Mesothelial cell of epicardium (in vitro differentiated cells): Measurements from ENCODE around the gene SMOC1. TPM values are rescaled to one million over a fixed set of nuclear protein-coding genes. Genes with fewer than 3 reads are reported as not detected.
A peak's percentile ranks its signal among the peaks of the same experiment; 100 is the strongest.

ENCODE experiments used
- DNase-seq, 2 experiments: peaks; one replicate each; pipeline ENCODE4 v3.0.0; 2021; ENCODE audit warnings: low spot score in 2 of 2; ENCODE audit not compliant: unreplicated experiment in 2 of 2
- H3K27ac Mint-ChIP-seq: 2 replicates; pipeline ENCODE4 v1.8.0; 2021; ENCODE audit warnings: mixed read lengths
- H3K27me3 Mint-ChIP-seq: 2 replicates; pipeline ENCODE4 v1.8.0; 2021; ENCODE audit warnings: low read depth, mixed read lengths
- H3K36me3 Mint-ChIP-seq: 2 replicates; pipeline ENCODE4 v1.8.0; 2021; ENCODE audit warnings: mixed read lengths
- H3K4me1 Mint-ChIP-seq: 2 replicates; pipeline ENCODE4 v1.8.0; 2021; ENCODE audit warnings: mixed read lengths
- H3K4me3 Mint-ChIP-seq: 2 replicates; pipeline ENCODE4 v1.8.0; 2021; ENCODE audit warnings: mild to moderate bottlenecking, moderate library complexity, mixed read lengths
- H3K9me3 Mint-ChIP-seq: 2 replicates; pipeline ENCODE4 v1.8.0; 2021; ENCODE audit warnings: mixed read lengths
- total RNA-seq: library from RNA; stranded (reverse); gene quantifications from 3 replicates; pipeline ENCODE4 v1.2.1, GENCODE V29; 2021
- TF ChIP-seq, protein P1 (sequence below): fragments of 200-600 bp; sonication (generic); IDR thresholded peaks from one replicate; pipeline ENCODE4 v1.5.0; 2021; ENCODE audit warnings: antibody characterized with exemption; ENCODE audit not compliant: unreplicated experiment

Gene SMOC1
- total RNA-seq, 1 donor from 2014 or later = 1.5 TPM

DNA sequence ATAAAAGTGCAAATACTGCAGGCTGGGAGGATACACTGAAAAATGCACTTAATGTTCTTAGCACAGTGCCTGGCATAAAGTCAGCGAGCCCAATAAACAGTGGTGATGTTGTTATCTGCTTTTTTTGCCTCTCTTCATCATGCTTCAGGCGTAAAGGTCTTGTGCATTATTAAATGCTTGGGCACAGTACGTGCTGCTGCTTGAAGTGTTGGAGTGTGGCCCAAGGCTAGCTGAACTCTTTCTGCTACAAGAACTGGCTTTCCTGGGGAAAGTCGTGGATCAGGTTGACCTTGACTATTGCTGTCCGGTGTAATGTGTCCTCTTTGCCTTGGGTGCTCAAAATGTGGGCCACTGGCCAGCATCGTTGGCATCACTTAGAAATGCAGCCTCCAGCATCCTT is 43.0 kb downstream of the SMOC1 start:
- Mint-ChIP-seq H3K9me3 (no peaks in the 10 kb centered on the region), H3K4me3 (no peak overlapping the region), H3K27me3 (peaks cover 18% of the 10 kb centered on the region), H3K4me1 (peaks cover 3% of the 10 kb centered on the region), H3K27ac (no peak overlapping the region), H3K36me3 (no peaks in the 10 kb centered on the region)
- no peak for DNase-seq
- TF ChIP-seq, protein P1, sequence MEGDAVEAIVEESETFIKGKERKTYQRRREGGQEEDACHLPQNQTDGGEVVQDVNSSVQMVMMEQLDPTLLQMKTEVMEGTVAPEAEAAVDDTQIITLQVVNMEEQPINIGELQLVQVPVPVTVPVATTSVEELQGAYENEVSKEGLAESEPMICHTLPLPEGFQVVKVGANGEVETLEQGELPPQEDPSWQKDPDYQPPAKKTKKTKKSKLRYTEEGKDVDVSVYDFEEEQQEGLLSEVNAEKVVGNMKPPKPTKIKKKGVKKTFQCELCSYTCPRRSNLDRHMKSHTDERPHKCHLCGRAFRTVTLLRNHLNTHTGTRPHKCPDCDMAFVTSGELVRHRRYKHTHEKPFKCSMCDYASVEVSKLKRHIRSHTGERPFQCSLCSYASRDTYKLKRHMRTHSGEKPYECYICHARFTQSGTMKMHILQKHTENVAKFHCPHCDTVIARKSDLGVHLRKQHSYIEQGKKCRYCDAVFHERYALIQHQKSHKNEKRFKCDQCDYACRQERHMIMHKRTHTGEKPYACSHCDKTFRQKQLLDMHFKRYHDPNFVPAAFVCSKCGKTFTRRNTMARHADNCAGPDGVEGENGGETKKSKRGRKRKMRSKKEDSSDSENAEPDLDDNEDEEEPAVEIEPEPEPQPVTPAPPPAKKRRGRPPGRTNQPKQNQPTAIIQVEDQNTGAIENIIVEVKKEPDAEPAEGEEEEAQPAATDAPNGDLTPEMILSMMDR = no peak

DNA sequence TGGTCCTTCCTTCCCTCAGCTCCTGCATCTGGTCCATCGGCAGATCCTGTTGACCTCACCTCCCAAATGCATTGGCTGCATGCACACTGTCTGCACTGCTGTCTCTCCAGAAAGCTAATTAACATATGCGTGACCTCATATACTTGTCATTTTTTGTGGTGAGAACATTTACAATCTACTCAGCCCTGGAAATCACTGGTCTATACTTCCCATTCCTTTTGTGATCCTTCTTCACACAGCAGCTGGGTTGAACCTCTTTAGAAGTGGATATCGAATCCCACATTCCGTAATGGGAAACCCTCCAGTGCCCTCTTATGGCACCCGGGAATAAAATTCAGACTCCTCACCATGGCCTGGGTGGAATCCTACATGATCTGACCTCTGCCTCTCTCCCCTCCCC is 45.0 kb downstream of the SMOC1 start:
- Mint-ChIP-seq H3K27ac (no peak overlapping the region), H3K36me3 (no peaks in the 10 kb centered on the region), H3K27me3 (peaks cover 24% of the 10 kb centered on the region), H3K4me1 (peaks cover 7% of the 10 kb centered on the region), H3K9me3 (no peaks in the 10 kb centered on the region), H3K4me3 (no peak overlapping the region)
- TF ChIP-seq, protein P1 = no peak
- no peak for DNase-seq

DNA sequence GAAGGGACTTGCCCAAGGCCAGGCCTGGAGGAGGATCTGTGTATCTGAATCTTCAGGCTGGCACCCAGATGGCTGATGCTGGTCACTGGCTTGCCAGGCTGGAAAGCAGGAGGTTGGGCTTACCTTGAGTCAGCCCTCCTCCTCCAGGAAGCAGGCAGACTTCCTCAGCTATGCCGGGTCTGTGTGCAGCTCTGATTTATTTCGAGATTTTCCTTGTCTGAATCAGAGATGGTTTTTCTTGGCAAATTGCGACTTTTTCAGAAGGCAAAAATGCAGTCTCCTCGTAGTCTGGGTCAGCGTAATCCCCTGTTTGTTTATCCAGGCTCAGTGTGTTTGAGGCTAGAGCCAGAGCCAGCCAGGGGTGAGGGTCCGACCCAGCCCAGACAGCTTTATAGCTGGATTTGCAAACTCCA is 48.9 kb downstream of the SMOC1 start:
- Mint-ChIP-seq H3K4me3 (no peak overlapping the region), H3K4me1 (peaks cover 7% of the 10 kb centered on the region), H3K27ac (peak overlapping the region; percentile 19), H3K9me3 (no peaks in the 10 kb centered on the region), H3K27me3 (peaks cover 44% of the 10 kb centered on the region), H3K36me3 (no peaks in the 10 kb centered on the region)
- no peak for DNase-seq
- TF ChIP-seq, protein P1 = no peak

DNA sequence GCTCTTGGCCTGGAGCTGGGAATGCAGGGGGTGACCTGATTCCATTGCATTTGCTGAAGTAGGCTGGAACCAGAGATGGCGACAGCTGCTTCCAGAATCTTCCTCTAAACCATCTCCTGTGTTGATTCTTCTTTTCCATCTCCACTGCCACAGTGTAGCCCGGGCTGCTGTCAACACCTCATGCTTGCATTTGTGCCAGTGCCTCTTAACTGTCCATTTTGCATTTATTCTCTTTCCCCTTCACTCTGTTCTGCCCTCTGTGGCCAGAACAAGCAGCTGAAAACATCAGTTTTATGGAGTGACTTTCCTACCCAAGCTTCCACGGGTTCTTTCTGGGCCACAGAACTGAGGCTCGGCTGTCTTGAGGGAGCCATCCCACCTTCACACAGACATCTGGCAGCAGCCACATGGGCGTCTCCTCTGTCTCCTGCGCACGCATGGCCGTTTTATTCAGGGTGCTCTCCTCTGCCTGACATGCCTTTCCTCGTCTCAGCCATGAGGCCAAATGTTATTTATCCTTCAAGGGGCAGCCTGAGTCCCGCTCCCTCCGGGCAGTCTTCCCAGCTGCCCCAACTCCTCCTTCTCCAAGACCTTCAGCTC is 51.7 kb downstream of the SMOC1 start:
- no peak for DNase-seq
- peaks cover 7% of the 10 kb centered on the region for H3K4me1 Mint-ChIP-seq
- peaks cover 38% of the 10 kb centered on the region for H3K27me3 Mint-ChIP-seq
- H3K4me3 Mint-ChIP-seq = no peak overlapping the region
- no peaks in the 10 kb centered on the region for H3K36me3 Mint-ChIP-seq
- no peak overlapping the region for H3K27ac Mint-ChIP-seq
- TF ChIP-seq, protein P1 = no peak
- H3K9me3 Mint-ChIP-seq = no peaks in the 10 kb centered on the region

DNA sequence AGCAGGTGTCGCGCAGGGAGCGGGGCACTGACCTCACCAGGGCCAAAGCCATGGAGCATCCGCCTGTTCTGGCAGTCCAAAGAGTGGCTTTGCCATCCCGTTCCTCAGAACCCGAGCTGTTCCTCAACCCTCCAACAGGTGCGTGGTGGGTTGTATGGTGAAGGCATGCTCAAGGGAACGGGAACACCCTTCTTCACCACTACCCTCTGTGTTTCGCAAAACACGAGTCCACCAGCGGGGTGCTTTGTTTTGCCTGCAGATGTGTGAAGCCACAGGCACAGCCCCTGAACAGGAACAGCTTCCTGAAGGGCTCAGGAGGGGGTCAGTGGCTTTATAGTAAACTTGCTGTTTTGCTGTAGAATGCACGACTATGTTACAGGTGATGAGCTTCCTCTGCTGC is 52.7 kb downstream of the SMOC1 start:
- Mint-ChIP-seq H3K9me3 (no peaks in the 10 kb centered on the region), H3K36me3 (no peaks in the 10 kb centered on the region), H3K4me1 (peaks cover 6% of the 10 kb centered on the region), H3K27me3 (peaks cover 43% of the 10 kb centered on the region), H3K4me3 (no peak overlapping the region), H3K27ac (no peak overlapping the region)
- DNase-seq = no peak
- TF ChIP-seq, protein P1 = no peak

DNA sequence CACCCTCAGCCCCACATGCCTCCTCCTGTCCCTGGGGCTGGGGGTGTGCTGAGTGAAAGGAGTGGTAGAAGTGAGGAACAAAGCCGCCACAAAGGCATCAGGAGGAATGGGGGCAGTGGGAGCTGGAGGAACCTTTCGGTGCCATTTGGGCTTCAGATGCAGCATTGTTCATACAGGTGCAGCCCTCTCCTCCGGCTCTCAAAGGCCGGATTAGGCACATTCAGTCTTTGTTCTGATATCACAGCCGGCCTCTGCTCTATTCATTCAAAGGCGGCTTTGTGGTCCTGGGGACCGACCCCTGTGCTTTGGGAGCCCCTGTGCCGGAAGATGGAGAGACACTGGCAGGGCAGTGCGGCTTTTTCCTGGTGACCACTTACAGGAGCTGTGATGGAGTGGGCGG is 53.2 kb downstream of the SMOC1 start:
- Mint-ChIP-seq H3K4me3 (no peak overlapping the region), H3K4me1 (peaks cover 10% of the 10 kb centered on the region)

More for the DNA sequence above, 53.2 kb downstream of the SMOC1 start:
- Mint-ChIP-seq H3K9me3 (no peaks in the 10 kb centered on the region), H3K27me3 (peaks cover 41% of the 10 kb centered on the region), H3K36me3 (no peaks in the 10 kb centered on the region), H3K27ac (no peak overlapping the region)
- no peak for DNase-seq
- TF ChIP-seq, protein P1 = no peak
